OCI-LY3 (cell line): Measurements from ENCODE around the gene TNS3.

Source experiments
- H2AFZ ChIP-seq: fragments of 200-600, 300-600 bp; shearing (Covaris generic); 2 replicates; pipeline ENCODE4 v1.6.0; 2014; ENCODE audit warnings: antibody characterized with exemption, low read depth, low read length
- H3K27ac ChIP-seq: fragments of 200-600, 300-600 bp; sonication (generic); 2 replicates; pipeline ENCODE4 v1.5.1; 2014; ENCODE audit warnings: mild to moderate bottlenecking, low read length, moderate library complexity, mixed read lengths
- H3K27me3 ChIP-seq: fragments of 200-600, 300-600 bp; sonication (generic); 2 replicates; pipeline ENCODE4 v1.6.1; 2014; ENCODE audit warnings: low read depth, low read length, mixed read lengths
- H3K36me3 ChIP-seq: fragments of 200-600, 300-600 bp; sonication (generic); replicated peaks from 2 replicates; pipeline ENCODE3; 2014; ENCODE audit warnings: low read depth, low read length, mixed read lengths
- H3K4me1 ChIP-seq: fragments of 300-600, 200-600 bp; sonication (generic); 2 replicates; pipeline ENCODE4 v1.6.1; 2014; ENCODE audit warnings: low read length, mixed read lengths
- H3K4me2 ChIP-seq: fragments of 200-600, 300-600 bp; sonication (generic); 2 replicates; pipeline ENCODE4 v1.6.1; 2014; ENCODE audit warnings: low read length, mixed read lengths
- H3K4me3 ChIP-seq: fragments of 300-600, 200-600 bp; sonication (generic); 2 replicates; pipeline ENCODE4 v1.5.1; 2014; ENCODE audit warnings: antibody characterized with exemption, mild to moderate bottlenecking, low read length, moderate library complexity
- H3K79me2 ChIP-seq: fragments of 300-600, 200-600 bp; shearing (Covaris generic); 2 replicates; pipeline ENCODE4 v1.6.1; 2014; ENCODE audit warnings: mild to moderate bottlenecking, low read length, mixed read lengths
- H3K9ac ChIP-seq: fragments of 300-600, 200-600 bp; shearing (Covaris generic); 2 replicates; pipeline ENCODE4 v1.6.0; 2014; ENCODE audit warnings: mild to moderate bottlenecking, low read length, moderate library complexity
- H3K9me3 ChIP-seq: fragments of 200-600, 300-600 bp; shearing (Covaris generic); 2 replicates; pipeline ENCODE4 v1.6.1; 2014; ENCODE audit warnings: low read length, mixed read lengths; ENCODE audit not compliant: insufficient read depth
- H4K20me1 ChIP-seq: fragments of 200-600, 300-600 bp; sonication (generic); 2 replicates; pipeline ENCODE4 v1.6.1; 2016; ENCODE audit warnings: low read length, mixed read lengths; ENCODE audit not compliant: insufficient read depth
- CTCF ChIP-seq: fragments of 200-600, 300-600 bp; sonication (generic); IDR thresholded peaks from 2 replicates; pipeline ENCODE4 v1.5.1; 2014; ENCODE audit warnings: antibody characterized with exemption, low read length, low read depth
- EZH2phosphoT487 ChIP-seq: fragments of 200-600 bp; shearing (Covaris generic); IDR thresholded peaks from 2 replicates; pipeline ENCODE4 v1.6.1; 2018; ENCODE audit warnings: antibody characterized with exemption, mixed run types, low read depth

Gene TNS3

GRCh38 chr7:47577321-47577919 lies 4.5 kb downstream of the TNS3 start:
- TF ChIP-seq EZH2phosphoT487: no peak
- TF ChIP-seq CTCF: no peak
- H3K79me2 ChIP-seq: no peaks in the 10 kb centered on the region
- peaks cover 4% of the 10 kb centered on the region for H3K27me3 ChIP-seq
- H4K20me1 ChIP-seq: no peaks in the 10 kb centered on the region
- H3K36me3 ChIP-seq: no peaks in the 10 kb centered on the region
- peaks cover 5% of the 10 kb centered on the region; the same call in 1 of the 2 replicates for H3K9me3 ChIP-seq
- H3K27ac ChIP-seq: no peak overlapping the region
- no peak overlapping the region for H3K9ac ChIP-seq
- H2AFZ ChIP-seq: no peak overlapping the region
- no peak overlapping the region for H3K4me2 ChIP-seq
- H3K4me3 ChIP-seq: no peak overlapping the region
- peaks cover 39% of the 10 kb centered on the region for H3K4me1 ChIP-seq

- no peak overlapping the region for H2AFZ ChIP-seq
- H3K4me2 ChIP-seq: no peak overlapping the region
- H3K4me1 ChIP-seq: peaks cover 36% of the 10 kb centered on the region
- no peak overlapping the region for H3K4me3 ChIP-seq
- peaks cover 3% of the 10 kb centered on the region; the same call in 1 of the 2 replicates for H3K27me3 ChIP-seq
- H3K9ac ChIP-seq: no peak overlapping the region
- no peaks in the 10 kb centered on the region for H3K79me2 ChIP-seq
- no peaks in the 10 kb centered on the region for H3K36me3 ChIP-seq
- no peak overlapping the region for H3K27ac ChIP-seq
- H4K20me1 ChIP-seq: no peaks in the 10 kb centered on the region
- peaks cover 5% of the 10 kb centered on the region; the same call in 1 of the 2 replicates for H3K9me3 ChIP-seq
- no peak for TF ChIP-seq CTCF
- TF ChIP-seq EZH2phosphoT487: no peak
These were observed 5.0 kb downstream of the TNS3 start for GRCh38 chr7:47576866-47577306.

GRCh38 chr7:47576031-47576865 lies 5.7 kb downstream of the TNS3 start:
- H3K27me3 ChIP-seq: peaks cover 3% of the 10 kb centered on the region; the same call in 1 of the 2 replicates
- H3K9ac ChIP-seq: no peak overlapping the region
- peaks cover 5% of the 10 kb centered on the region; the same call in 1 of the 2 replicates for H3K9me3 ChIP-seq
- no peaks in the 10 kb centered on the region for H3K36me3 ChIP-seq
- TF ChIP-seq EZH2phosphoT487: no peak
- no peak for TF ChIP-seq CTCF
- H3K4me1 ChIP-seq: peaks cover 36% of the 10 kb centered on the region
- H3K4me2 ChIP-seq: peak overlapping the region; percentile 17; the same call in 1 of the 2 replicates
- no peaks in the 10 kb centered on the region for H3K79me2 ChIP-seq
- H3K4me3 ChIP-seq: no peak overlapping the region
- H4K20me1 ChIP-seq: no peaks in the 10 kb centered on the region
- no peak overlapping the region for H3K27ac ChIP-seq
- no peak overlapping the region for H2AFZ ChIP-seq
